Inflammatory macrophage treated with lipopolysaccharide for 1 hour (primary cell): ENCODE measurements around the gene MOV10L1.
"Not testable (repeated sequence)": the region's sequence is repeated elsewhere in the genome, so short reads cannot be mapped to it uniquely, and the experiment has no call there.

Experiments used
- DNase-seq, 2 donors: peaks; one replicate each; pipeline ENCODE4 v3.0.0-alpha.2; 2020 to 2022

MOV10L1 gene

DNA sequence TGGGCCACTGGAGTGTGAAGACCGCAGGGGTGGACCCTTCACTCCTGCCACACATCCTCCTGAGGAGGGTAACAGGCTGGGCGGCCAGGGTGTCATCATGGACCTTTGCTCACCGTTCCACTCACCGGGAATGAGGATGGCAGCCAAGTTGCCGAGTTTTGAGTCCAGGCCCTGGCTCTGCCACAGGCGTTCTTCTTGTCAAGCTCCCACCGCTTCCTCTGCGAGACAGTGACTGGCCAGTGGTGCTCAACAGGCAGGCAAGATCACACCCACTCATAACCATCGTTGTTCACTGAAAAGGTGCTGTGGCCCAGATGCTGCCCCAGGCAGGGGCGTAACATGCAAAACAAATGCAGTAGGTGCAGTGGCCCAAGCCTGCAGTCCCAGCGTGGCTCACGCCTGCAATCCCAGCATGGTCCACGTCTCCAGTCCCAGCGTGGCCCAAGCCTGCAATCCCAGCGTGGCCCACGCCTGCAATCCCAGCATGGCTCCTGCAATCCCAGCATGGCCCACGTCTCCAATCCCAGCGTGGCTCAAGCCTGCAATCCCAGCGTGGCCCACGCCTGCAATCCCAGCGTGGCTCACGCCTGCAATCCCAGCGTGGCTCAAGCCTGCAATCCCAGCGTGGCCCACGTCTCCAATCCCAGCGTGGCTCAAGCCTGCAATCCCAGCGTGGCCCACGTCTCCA, 75.8 kb downstream of the MOV10L1 start:
- DNase-seq = no peak

DNA sequence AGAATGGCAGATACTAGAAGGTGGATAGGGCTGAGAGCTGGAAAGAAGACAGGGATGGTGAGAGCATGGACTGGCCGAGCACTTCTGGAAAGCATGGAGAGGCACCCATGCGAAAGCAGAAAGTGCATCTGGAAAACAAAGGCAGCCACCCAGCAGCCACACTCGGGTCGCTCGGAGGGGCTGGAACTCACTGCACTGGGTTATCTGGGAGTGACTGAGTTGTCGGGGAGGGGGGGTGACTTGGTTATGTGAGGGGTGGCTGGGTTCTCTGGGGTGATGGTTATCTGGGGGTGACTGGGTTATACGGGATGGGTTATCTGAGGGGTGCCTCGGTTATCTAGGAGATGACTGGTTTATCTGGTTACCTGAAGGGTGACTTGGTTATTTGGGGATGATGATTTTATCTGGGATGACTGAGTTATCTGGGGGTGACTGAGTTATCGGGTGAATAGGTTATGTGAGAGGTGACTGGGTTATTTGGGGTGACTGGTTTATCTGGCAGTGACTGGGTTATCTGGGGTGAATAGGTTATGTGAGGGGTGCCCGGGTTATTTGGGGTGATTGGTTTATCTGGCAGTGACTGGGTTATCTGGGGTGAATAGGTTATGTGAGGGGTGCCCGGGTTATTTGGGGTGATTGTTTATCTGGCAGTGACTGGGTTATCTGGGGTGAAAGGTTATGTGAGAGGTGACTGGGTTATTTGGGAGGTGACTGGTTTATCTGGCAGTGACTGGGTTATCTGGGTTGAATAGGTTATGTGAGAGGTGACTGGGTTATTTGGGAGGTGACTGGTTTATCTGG, 78.1 kb downstream of the MOV10L1 start:
- no peak for DNase-seq

DNA sequence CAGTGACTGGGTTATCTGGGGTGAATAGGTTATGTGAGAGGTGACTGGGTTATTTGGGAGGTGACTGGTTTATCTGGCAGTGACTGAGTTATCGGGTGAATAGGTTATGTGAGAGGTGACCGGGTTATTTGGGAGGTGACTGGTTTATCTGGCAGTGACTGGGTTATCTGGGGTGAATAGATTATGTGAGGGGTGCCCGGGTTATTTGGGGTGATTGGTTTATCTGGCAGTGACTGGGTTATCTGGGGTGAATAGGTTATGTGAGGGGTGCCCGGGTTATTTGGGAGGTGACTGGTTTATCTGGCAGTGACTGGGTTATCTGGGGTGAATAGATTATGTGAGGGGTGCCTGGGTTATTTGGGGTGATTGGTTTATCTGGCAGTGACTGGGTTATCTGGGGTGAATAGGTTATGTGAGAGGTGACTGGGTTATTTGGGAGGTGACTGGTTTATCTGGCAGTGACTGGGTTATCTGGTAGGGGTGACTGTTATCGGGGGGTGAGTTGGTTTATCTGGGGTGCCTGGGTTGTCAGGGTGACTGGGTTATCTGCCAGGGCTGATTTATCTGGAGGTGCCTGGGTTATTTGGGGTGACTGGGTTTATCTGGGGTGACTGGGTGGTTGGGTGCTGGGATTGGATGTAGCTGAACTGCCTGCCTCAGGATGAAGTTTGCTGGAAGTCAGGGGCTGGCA, 78.8 kb downstream of the MOV10L1 start:
- not testable (repeated sequence) for DNase-seq

GRCh38 chr22:50169181-50169759, 79.5 kb downstream of the MOV10L1 start:
- no peak for DNase-seq

DNA sequence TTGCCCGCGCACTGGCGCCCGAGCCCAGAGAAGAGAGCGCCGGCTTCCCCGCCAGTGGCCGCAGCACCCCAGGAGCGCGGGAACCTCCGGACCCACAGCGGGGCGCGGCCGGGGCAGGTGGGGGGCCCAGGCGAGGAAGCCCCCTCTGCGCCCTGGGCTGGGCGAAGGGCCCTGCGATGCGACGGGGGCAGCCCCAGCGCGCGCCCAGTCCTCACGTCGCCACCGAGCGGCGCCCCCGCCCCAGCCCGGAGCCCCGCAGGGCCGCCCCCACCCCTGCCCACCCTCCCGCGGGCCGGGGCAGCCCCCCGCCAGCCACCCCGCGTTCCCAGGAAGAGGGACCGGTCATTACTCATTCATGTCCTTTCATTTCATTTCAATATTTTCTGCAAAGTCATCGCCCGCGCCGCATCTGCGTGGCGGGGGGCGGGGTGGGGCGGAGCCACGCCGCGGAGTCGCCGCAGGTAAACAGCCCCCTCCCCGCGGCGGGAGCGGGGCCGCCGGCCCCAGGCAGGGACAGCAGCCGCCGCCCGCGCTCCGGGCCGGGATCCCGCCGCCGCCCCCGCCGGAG, 80.1 kb downstream of the MOV10L1 start:
- peak in 1 of 2 donors; percentile 26 for DNase-seq

DNA sequence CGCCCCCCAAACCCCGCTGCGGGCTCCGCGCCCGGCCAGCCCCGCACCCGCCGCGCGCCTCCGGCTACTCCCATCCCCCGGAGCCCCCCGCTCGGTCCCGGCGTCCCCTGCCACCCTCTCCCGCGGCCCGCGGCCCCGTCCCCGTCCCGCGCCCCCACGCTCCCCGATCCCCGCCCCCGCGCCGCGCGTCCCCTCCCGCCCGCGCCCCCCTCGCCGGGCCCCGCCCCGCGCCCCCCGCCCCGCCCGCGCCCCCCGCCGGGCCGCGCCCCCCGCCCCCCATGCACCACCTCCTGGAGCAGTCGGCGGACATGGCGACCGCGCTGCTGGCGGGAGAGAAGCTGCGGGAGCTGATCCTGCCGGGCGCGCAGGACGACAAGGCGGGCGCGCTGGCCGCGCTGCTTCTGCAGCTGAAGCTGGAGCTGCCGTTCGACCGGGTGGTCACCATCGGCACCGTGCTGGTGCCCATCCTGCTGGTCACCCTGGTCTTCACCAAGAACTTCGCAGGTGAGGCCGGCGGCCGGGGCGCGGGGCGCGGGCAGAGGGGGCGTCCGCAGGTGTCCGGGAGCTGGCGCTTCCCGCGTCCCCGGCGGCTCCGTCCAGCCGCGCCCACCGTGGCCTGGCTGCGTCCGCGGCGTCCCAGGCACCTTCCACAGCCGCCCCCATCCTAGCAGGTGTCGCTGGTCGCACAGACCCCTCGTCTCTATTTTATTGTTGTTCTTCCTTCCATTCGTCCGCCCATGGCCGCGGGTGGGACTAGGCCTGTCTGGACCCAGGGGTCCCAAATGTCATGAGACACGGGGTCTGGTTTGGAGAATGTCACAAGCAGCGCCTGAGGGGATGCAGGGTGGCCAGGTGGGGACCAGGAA, 80.9 kb downstream of the MOV10L1 start, which contains the start of gene PANX2:
Gene PANX2 (plus strand): TSS at position 279 of the 866 bp plus-strand sequence. CDS start 0 bp downstream, at position 279.
- no peak for DNase-seq

GRCh38 chr22:50171319-50171964, 81.6 kb downstream of the MOV10L1 start:
- no peak for DNase-seq

DNA sequence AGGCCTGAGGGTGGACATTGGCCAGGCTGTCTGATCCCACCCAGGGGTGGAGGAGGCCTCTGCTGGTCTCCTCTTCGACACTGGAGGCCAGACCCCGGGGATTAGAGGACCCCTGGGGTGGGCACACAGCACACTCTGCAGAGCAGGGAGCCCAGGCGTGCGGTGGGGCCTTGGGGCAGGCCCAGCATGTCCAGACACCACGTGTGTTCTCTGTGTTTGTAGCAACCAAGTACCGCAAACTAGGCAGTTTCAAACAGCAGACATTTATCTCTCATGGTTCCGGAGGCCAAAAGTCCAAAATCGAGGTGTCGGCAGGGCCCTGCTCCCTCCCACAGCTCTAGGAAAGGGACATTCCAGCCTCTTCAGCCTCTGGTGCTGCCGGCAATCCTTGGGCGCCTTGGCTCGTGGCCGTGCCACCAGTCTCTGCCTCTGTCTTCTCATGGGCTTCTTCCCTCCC, 82.2 kb downstream of the MOV10L1 start:
- DNase-seq = no peak

GRCh38 chr22:50173311-50173982, 83.6 kb downstream of the MOV10L1 start:
- peak; percentile 41 to 58 for DNase-seq

DNA sequence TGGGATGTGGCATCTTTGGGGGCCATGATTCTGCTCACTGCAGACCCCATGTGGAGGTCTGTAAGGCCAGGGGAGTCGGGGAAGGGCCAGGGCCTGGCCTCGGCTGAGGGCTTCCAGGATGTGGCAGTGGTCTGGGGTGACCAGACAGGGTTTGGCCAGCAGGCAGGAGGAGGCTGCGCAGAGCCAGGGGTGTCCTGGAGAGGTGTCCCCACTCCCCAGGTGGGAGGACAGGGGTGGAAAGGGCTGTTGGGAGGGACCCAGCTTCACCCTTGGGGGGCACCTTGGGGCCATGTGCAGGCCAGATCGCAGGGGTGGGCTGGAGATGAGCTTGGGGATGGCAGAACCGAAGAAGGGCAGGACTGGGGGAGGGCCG, 84.2 kb downstream of the MOV10L1 start:
- DNase-seq = no peak

DNA sequence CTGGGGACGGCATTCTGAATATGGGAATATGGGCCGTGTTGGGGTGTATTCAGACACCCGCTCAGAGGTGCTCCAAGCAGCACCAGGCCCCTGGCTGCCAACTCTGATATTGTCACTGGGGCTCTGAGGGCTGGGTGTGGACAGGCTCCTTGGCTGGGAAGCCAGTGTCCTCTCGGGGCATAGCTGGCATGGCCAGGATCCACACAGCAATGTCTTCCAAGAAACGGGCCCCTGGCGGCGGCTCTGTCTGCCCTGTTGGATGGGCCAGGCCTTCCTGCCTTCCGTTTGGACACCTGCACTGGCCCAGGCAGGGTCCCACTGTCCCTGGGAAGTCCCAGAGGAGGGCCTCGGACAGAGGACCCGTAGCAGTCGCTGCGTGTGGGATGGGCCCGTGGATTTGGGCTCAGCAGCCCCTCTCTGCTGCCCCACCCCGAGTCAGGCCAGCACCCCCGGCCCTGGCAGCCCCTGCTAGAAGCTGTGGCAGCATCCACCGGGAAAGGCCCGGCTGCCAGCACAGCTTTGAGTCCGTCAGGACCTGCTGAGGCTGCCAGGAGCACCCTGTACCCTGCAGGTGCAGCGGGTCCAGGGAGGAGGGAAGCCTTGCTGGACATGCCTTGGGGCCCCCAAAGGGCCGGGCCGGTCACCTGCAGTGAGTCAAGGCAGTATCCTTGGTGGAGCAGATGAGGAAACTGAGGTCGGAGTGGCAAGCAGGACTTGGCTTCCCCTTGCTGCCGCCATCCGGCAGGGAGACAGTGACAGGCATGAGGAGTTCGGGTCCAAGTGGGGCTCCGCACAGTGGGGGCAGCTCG, 84.8 kb downstream of the MOV10L1 start:
- DNase-seq = no peak

DNA sequence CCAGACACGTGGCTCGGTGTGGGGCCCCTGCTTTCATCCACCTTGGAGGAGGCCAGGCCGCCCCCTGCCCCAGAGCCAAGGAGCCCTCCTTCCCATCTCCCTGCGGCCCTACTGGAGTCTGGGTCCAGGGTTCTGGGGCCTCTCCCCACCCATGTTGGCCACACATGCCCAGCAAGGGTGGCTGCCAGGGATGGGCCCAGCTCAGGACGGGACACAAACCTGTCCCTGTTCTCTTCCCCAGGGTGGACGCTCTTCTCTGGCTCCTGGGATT, 85.3 kb downstream of the MOV10L1 start:
- DNase-seq = no peak

DNA sequence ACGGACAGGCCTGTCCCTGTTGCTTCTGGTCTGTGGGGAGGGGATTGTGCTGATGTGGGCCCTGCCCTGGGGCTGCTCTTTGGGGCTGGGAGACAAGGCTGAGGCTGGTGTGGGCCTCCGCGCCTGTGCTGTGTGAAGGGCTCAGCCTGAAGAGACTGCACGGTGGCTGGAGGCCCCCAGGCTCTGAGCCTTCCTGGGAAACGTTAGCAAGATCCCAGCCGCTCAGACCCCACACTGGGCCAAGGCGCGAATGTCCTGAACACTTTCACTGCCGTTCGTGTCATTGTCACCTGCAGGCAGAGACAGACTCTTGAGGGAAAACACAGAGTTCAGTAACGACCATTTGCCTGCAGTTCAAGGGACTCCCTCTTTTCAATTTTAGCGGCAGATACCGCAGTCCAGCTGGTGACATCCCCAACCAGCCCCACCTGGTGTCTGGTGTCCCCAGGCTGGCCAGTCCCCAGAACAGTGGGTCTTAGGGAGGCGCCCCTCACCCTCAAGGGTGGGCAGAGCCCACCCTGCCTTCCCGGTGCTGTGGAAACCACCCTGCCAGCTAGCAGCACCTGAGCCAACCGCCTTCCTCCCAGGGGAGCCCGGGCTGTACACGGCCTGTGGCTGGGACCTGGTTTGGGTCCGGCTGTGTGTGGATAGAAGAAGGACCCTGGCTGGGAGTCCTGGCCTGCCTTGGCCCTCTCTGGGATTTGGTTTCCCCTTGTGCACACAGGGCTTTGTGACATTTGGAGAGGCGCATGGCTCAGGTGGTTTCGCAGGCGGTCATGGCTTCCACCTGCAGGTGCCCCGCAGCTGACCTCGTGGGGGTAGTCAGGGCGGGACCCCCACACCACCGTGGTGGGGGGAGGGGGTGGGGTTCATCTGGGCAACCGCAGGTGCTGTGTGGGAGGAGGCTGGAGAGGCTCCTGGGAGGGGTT, 86.4 kb downstream of the MOV10L1 start:
- no peak for DNase-seq

DNA sequence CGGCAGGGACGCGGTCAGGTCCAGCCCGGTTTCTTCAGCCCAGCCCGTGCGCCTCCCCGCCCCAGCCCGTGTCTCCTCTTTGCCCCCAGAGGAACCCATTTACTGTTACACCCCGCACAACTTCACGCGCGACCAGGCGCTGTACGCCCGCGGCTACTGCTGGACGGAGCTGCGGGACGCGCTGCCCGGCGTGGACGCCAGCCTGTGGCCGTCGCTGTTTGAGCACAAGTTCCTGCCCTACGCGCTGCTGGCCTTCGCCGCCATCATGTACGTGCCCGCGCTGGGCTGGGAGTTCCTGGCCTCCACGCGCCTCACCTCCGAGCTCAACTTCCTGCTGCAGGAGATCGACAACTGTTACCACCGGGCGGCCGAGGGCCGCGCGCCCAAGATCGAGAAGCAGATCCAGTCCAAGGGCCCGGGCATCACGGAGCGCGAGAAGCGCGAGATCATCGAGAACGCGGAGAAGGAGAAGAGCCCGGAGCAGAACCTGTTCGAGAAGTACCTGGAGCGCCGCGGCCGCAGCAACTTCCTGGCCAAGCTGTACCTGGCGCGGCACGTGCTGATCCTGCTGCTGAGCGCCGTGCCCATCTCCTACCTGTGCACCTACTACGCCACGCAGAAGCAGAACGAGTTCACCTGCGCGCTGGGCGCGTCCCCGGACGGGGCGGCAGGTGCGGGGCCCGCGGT, 87.2 kb downstream of the MOV10L1 start:
- DNase-seq = no peak

GRCh38 chr22:50177537-50178470, 88.0 kb downstream of the MOV10L1 start:
- DNase-seq = no peak

- DNase-seq = no peak
Measured at GRCh38 chr22:50178471-50178864, 88.7 kb downstream of the MOV10L1 start.
